Small intestine (tissue), 16 donors: ENCODE data around the gene C5orf15. TPM values are rescaled to one million over a fixed set of nuclear protein-coding genes. Genes with fewer than 3 reads are reported as not detected.

Source experiments
- DNase-seq, 2 donors: peaks; one replicate each; pipeline versions ENCODE4 v3.0.0 to v3.0.0-alpha.2; 2013
- FAIRE-seq: peaks from 2 replicates; lab custom pipeline; 2012; peaks lifted over from hg19 to GRCh38; lab: Jason Lieb, UNC
- H3K27ac ChIP-seq, 3 donors: one replicate each; pipeline ENCODE4 v1.5.1; 2013; ENCODE audit warnings: low read length in 2 of 3, mild to moderate bottlenecking in 2 of 3, control low read depth in 1 of 3, inconsistent platforms in 1 of 3, low read depth in 1 of 3, moderate library complexity in 1 of 3
- H3K27me3 ChIP-seq, 3 donors: one replicate each; pipeline ENCODE4 v1.6.1; 2013; ENCODE audit warnings: low read length in 3 of 3, inconsistent platforms in 1 of 3; ENCODE audit not compliant: control insufficient read depth in 3 of 3, insufficient read depth in 3 of 3
- H3K36me3 ChIP-seq, 3 donors: one replicate each; pipeline ENCODE4 v1.6.1; 2013; ENCODE audit warnings: low read length in 3 of 3, inconsistent platforms in 1 of 3, low read depth in 1 of 3, mild to moderate bottlenecking in 1 of 3, moderate library complexity in 1 of 3; ENCODE audit not compliant: control insufficient read depth in 3 of 3, insufficient read depth in 2 of 3
- H3K4me1 ChIP-seq, 3 donors: one replicate each; pipeline ENCODE4 v1.6.1; 2013; ENCODE audit warnings: low read length in 2 of 3, inconsistent platforms in 1 of 3, low read depth in 1 of 3, mild to moderate bottlenecking in 1 of 3, moderate library complexity in 1 of 3; ENCODE audit not compliant: control insufficient read depth in 3 of 3, insufficient read depth in 2 of 3
- H3K4me3 ChIP-seq, 3 donors: one replicate each; pipeline ENCODE4 v1.5.1; 2013; ENCODE audit warnings: low read length in 3 of 3, control low read depth in 1 of 3, inconsistent platforms in 1 of 3, low read depth in 1 of 3, mild to moderate bottlenecking in 1 of 3, moderate library complexity in 1 of 3
- H3K9me3 ChIP-seq, 2 donors: one replicate each; pipeline ENCODE4 v1.6.1; 2013; ENCODE audit warnings: low read depth in 1 of 2, low read length in 1 of 2; ENCODE audit not compliant: control insufficient read depth in 2 of 2, insufficient read depth in 1 of 2
- WGBS, 3 donors: extraction: QIAGEN DNeasy Blood & Tissue Kit; methylation state at CpG; one replicate each; pipeline ENCODE4 v1.1.7; 2013; 5-methylcytosine and 5-hydroxymethylcytosine counted together
- long read RNA-seq, 10 donors: transcript quantifications; one replicate each; lab custom pipeline, GENCODE V29; 2026
- polyA plus RNA-seq, 4 donors: library from polyadenylated mRNA; stranded (reverse) in 3 of 4; unstranded in 1 of 4; fragments of 200-250 nt in 3 of 4; fragments of 120-200 nt in 1 of 4; gene quantifications; one replicate each; pipeline versions ENCODE4 v1.2.1 to v1.2.3, GENCODE V29; 2013
- donor health status: healthy with polysubstance abuse.
- donor health status: control.
- donor health status: control.
- donor health status: Bipolar disorder and iron deficiency.
- donor health status: healthy.

The C5orf15 gene
- polyA plus RNA-seq, result 10 to 100 TPM; 17.3 to 71.2 (median 29.7) TPM
- long read RNA-seq, donor 1, transcript C5orf15-201 (3 exons, 2,358 nt), result major isoform, 71 of 91 reads
- long read RNA-seq, donor 1, partial matches to known transcripts, result 20 of 91 reads
- long read RNA-seq, donor 1, other reads (novel, unspliced or antisense), result 0 of 91 reads
- long read RNA-seq, donor 2, transcript C5orf15-201 (3 exons, 2,358 nt), result major isoform, 11 of 11 reads
- long read RNA-seq, donor 2, partial matches to known transcripts, result 0 of 11 reads
- long read RNA-seq, donor 2, other reads (novel, unspliced or antisense), result 0 of 11 reads
- long read RNA-seq, donor 3, transcript C5orf15-201 (3 exons, 2,358 nt), result major isoform, 9 of 26 reads
- long read RNA-seq, donor 3, partial matches to known transcripts, result 17 of 26 reads
- long read RNA-seq, donor 3, other reads (novel, unspliced or antisense), result 0 of 26 reads
- long read RNA-seq, donor 4, partial matches to known transcripts, result 0 of 1 reads
- long read RNA-seq, donor 4, other reads (novel, unspliced or antisense), result 0 of 1 reads
- long read RNA-seq, donor 5, partial matches to known transcripts, result 0 of 2 reads
- long read RNA-seq, donor 5, other reads (novel, unspliced or antisense), result 0 of 2 reads
- long read RNA-seq, donor 6, transcript C5orf15-201 (3 exons, 2,358 nt), result major isoform, 23 of 23 reads
- long read RNA-seq, donor 6, partial matches to known transcripts, result 0 of 23 reads
- long read RNA-seq, donor 6, other reads (novel, unspliced or antisense), result 0 of 23 reads
- long read RNA-seq, donor 7, transcript C5orf15-201 (3 exons, 2,358 nt), result major isoform, 33 of 80 reads
- long read RNA-seq, donor 7, partial matches to known transcripts, result 47 of 80 reads
- long read RNA-seq, donor 7, other reads (novel, unspliced or antisense), result 0 of 80 reads
- long read RNA-seq, donor 8, partial matches to known transcripts, result 0 of 4 reads
- long read RNA-seq, donor 8, other reads (novel, unspliced or antisense), result 0 of 4 reads
- long read RNA-seq, donor 9, partial matches to known transcripts, result 0 of 4 reads
- long read RNA-seq, donor 9, other reads (novel, unspliced or antisense), result 0 of 4 reads
- long read RNA-seq, donor 10, transcript C5orf15-201 (3 exons, 2,358 nt), result major isoform, 42 of 61 reads
- long read RNA-seq, donor 10, partial matches to known transcripts, result 19 of 61 reads
- long read RNA-seq, donor 10, other reads (novel, unspliced or antisense), result 0 of 61 reads

GRCh38 chr5:133968204-133968980 lies at the start of gene C5orf15:
C5orf15 (minus strand) TSS chr5:133968625; CDS start chr5:133968584, 41 bp downstream.
- FAIRE-seq (no peak), DNase-seq (peak; percentile 96 to 98)
- Histone ChIP-seq H3K4me1 (peaks cover 5 to 15% (median 7%) of the 10 kb centered on the region in 3 donors), H3K9me3 (peaks cover 0 to 5% of the 10 kb centered on the region in 2 donors), H3K36me3 (peaks cover 7 to 14% (median 10%) of the 10 kb centered on the region in 3 donors), H3K27me3 (no peaks in the 10 kb centered on the region), H3K4me3 (peak within 1 kb of the TSS; percentile 72 to 93 (median 92)), H3K27ac (peak within 1 kb of the TSS; percentile 78 to 98 (median 95))
- WGBS, 3 donors, result 0% methylated on average over 46 to 48 of the region's 48 CpGs

- Histone ChIP-seq H3K36me3 (peaks cover 0 to 7% (median 0%) of the 10 kb centered on the region in 3 donors), H3K27ac (no peak overlapping the region), H3K9me3 (no peaks in the 10 kb centered on the region), H3K27me3 (no peaks in the 10 kb centered on the region), H3K4me1 (peaks cover 0 to 24% (median 8%) of the 10 kb centered on the region in 3 donors), H3K4me3 (no peak overlapping the region)
- no peak for DNase-seq
- FAIRE-seq, result no peak
- WGBS, 3 donors, result 43 to 56% (median 50%) methylated on average over 2 of the region's 2 CpGs
Observed at GRCh38 chr5:134008266-134008749, 39.9 kb upstream of the C5orf15 start.

DNA sequence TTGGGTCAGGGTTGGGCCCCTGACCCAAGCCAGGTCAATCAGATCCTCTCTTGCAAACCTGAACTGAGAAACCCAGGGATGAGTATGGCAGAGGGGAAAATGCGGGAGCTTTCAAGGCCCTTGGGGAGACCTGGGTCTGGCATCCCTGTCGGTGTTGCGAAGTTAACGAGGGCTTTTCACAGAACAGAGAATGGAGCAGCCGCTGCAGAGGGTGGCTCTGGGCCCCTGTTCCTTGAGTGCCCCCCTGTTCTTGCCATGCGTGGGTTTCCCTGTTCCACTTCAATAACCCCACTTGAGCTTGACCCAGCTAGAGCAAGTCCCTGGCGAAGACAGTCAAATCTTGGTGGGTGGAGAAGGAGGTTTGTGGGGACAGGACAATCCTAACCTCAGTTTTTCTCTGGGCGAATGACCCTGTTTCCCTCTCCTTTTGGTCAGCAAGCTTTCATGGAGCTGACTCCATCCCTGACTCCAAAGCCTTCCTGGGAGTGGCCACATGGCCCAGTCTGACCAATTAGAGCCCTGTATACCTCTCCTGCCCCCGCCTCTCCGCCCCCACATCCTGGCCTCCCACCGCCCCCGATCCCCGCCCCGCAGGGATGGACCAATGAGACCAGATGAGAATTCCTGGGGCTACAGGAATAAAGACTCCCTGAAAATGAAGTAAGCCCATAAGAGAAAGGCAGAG lies 39.3 kb upstream of the C5orf15 start:
- no peak for FAIRE-seq
- no peaks in the 10 kb centered on the region for H3K27me3 ChIP-seq

DNA sequence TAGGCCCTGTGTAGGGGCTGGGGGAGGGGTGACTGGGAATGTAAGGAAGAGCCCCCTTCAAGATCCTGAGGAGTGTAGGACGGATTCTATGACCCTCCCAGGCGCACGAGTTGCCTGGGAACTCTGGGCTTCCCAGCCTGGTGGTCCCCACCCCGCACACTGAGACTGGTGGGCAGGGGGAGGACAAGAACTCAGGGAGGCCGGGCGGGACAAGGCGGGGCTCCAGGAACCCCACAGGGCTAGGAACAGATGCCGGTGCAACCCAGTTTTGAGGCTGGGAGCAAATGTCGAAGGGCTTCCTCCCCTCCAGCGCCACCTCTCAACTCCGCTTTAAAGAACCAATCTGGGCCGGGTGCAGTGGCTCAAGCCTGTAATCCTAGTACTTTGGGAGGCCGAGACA lies 37.7 kb upstream of the C5orf15 start:
- Histone ChIP-seq H3K27me3 (no peaks in the 10 kb centered on the region), H3K4me3 (peak overlapping the region in 2 of 3 donors; percentile 95 to 96), H3K36me3 (peaks cover 0 to 28% (median 0%) of the 10 kb centered on the region in 3 donors), H3K27ac (peak overlapping the region; percentile 97 to 100 (median 99)), H3K9me3 (no peaks in the 10 kb centered on the region), H3K4me1 (peaks cover 5 to 46% (median 13%) of the 10 kb centered on the region in 3 donors)
- DNase-seq (no peak), FAIRE-seq (no peak)
- WGBS, 3 donors, result 67 to 83% (median 79%) methylated on average over 13 of the region's 13 CpGs

More for the DNA sequence above, 39.3 kb upstream of the C5orf15 start:
- Histone ChIP-seq H3K4me1 (peaks cover 0 to 30% (median 12%) of the 10 kb centered on the region in 3 donors), H3K4me3 (no peak overlapping the region), H3K36me3 (peaks cover 0 to 12% (median 0%) of the 10 kb centered on the region in 3 donors), H3K9me3 (no peaks in the 10 kb centered on the region), H3K27ac (no peak overlapping the region)
- no peak for DNase-seq
- WGBS, 3 donors, result 79 to 95% (median 90%) methylated on average over 14 of the region's 14 CpGs

- FAIRE-seq, result no peak
Observed at GRCh38 chr5:134005417-134006061, 37.1 kb upstream of the C5orf15 start.

GRCh38 chr5:134004626-134005416 lies 36.4 kb upstream of the C5orf15 start, which contains the start of gene VDAC1:
VDAC1 (minus strand) TSS chr5:134004975; CDS start chr5:133993012, 11,963 bp downstream.
- peaks cover 7 to 59% (median 16%) of the 10 kb centered on the region in 3 donors for H3K4me1 ChIP-seq
- 1% methylated on average over 51 to 96 of the region's 96 CpGs for WGBS, 3 donors
- H3K27ac ChIP-seq, result peak within 1 kb of the TSS; percentile 97 to 100 (median 99)
- no peak for FAIRE-seq
- peak within 1 kb of the TSS; percentile 87 to 96 (median 95) for H3K4me3 ChIP-seq
- H3K9me3 ChIP-seq, result no peaks in the 10 kb centered on the region
- peaks cover 0 to 39% (median 0%) of the 10 kb centered on the region in 3 donors for H3K36me3 ChIP-seq
- H3K27me3 ChIP-seq, result no peaks in the 10 kb centered on the region
- peak; percentile 82 to 93 for DNase-seq

More at GRCh38 chr5:134005417-134006061, 37.1 kb upstream of the C5orf15 start:
- H3K27ac ChIP-seq, result peak overlapping the region; percentile 97 to 100 (median 99)
- no peaks in the 10 kb centered on the region for H3K27me3 ChIP-seq
- peaks cover 5 to 51% (median 16%) of the 10 kb centered on the region in 3 donors for H3K4me1 ChIP-seq
- peak overlapping the region; percentile 87 to 96 (median 95) for H3K4me3 ChIP-seq
- H3K9me3 ChIP-seq, result no peaks in the 10 kb centered on the region
- peak; percentile 55 to 86 for DNase-seq
- WGBS, 3 donors, result 6 to 14% (median 10%) methylated on average over 40 of the region's 40 CpGs
- peaks cover 0 to 32% (median 0%) of the 10 kb centered on the region in 3 donors for H3K36me3 ChIP-seq
